GM21717 (cell line): ENCODE data around the gene EXOC4.
"Not testable (repeated sequence)": the region's sequence is repeated elsewhere in the genome, so short reads cannot be mapped to it uniquely, and the experiment has no call there.

Source experiments
- ATAC-seq: cut with Tn5 transposase; IDR thresholded peaks from one replicate; pipeline ENCODE4 v1.9.1; 2021; ENCODE audit warnings: mild to moderate bottlenecking, moderate library complexity; ENCODE audit not compliant: unreplicated experiment

EXOC4 gene

GRCh38 chr7:133958822-133959221, 705.9 kb downstream of the EXOC4 start:
- ATAC-seq: no peak

DNA sequence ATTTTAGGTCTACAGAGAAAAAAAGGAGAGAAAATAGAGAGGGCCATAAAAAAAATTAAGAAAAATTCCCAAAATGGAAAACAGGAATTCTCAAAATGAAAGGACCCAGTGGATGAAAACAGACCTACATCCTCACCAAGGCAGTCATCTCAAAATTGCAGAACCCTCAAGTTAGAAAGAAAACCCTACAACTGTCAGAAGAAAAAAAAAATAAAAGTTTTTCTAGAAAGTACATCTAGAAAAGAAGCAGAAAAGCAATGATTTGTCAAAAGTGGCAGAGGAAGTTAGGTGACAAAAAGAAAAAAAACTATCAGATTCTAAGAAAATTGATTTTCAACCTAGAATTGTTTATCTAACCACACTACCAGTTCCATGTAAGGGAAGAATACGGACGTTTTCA, 706.6 kb downstream of the EXOC4 start:
- no peak for ATAC-seq

DNA sequence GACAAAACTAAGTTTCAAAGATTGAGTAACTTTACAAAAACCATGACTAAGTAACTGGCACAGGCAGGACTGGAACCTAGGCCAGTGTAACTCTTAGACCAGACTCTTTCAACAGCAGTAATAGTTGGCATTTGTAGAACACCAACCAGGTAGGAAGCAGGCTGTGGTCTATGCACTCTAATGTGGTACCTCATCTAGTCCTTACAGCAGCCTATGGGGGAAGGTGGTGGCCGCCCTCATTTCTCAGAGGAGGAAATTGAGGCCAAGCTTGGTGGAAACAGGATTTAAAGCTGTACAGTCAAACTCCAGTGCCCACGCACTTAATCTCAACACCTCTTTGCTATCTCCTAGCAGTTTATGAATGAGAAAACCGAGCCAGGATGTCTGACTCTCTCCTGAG, 708.8 kb downstream of the EXOC4 start:
- ATAC-seq: no peak

DNA sequence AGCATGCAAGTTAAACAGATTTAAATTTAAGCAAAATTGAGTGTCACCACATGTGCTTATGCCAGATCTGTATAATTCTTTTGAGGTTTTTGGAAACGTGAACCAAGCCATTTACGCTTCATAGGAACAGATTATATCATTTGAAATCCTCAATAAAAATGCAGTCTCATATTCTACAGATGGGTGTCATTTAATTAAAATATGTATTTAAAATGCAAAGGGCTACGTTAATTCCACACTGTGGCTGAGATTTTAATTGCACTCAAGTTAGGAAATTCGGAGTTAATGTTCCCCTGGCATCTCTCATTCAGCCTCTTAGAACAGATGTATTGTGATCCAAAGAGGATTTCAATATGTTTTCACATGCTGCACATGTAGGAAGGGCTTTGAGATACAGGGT, 709.8 kb downstream of the EXOC4 start:
- ATAC-seq: no peak

GRCh38 chr7:133963629-133964028, 710.8 kb downstream of the EXOC4 start:
- no peak for ATAC-seq

- no peak for ATAC-seq
These were observed 718.7 kb downstream of the EXOC4 start for GRCh38 chr7:133971625-133972024.

- ATAC-seq: no peak
These were observed 720.8 kb downstream of the EXOC4 start for GRCh38 chr7:133973710-133974109.

DNA sequence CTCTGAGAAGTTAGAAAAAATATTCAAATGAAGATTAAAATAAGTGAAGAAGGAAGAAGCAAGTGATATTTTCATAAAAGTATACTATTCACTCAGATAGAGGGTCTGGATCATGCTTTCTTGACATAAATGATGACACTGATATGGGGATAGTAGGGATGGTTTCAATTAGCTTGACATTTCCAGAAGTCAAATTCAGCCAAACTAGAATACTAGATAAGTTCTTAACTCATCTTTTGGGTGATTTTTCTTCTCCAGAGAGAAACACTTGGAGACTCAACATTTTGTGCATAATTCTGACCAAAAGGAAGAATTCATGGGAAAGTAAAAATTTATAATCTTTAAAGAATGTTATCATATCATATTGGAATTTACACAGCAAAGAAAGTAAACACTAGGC, 722.3 kb downstream of the EXOC4 start:
- ATAC-seq: no peak

GRCh38 chr7:133976140-133976539, 723.3 kb downstream of the EXOC4 start:
- no peak for ATAC-seq

DNA sequence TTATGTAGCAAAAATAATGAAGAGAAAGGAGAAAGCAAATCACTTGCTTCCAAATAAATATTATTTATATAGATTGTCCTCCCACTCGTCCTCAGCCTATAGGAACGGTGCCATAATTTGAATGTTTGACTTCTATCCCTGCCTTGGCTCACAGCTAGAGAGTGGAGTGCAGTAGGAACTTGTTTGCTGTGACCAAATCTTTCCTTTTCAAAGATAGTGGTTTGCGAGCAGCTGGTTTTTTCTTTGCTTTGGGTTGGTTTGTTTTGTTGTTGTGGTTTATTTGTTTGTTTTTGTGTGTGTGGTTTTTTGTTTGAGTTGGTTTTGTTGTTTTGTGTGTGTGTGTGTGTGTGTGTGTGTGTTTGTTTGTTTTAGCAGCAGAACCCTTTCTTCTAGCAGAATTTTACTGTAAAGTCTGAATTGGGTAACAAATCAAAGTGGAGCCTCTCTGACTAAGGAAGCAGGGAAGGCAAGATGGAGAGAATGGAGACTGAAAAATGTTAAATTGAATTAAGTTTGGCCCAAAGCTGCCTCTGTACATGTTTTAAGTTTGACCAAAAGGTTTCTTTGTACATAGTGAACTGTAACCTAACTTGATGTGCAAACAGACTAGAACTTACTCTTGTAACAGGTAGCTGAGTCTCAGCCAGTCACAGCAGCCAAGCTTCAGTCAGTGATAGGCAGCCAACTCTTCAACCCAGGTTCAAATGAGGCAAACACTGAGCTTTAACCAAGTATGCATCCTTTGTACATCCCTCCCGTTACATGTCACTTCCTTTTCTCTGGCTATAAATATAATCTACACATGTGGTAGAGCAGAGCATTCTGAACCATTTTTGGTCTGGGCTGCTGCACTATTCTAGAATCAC, 724.8 kb downstream of the EXOC4 start:
- ATAC-seq: no peak

- ATAC-seq: no peak
These were observed 725.8 kb downstream of the EXOC4 start for GRCh38 chr7:133978502-133979295.

GRCh38 chr7:133980804-133981203, 727.9 kb downstream of the EXOC4 start:
- ATAC-seq: no peak

DNA sequence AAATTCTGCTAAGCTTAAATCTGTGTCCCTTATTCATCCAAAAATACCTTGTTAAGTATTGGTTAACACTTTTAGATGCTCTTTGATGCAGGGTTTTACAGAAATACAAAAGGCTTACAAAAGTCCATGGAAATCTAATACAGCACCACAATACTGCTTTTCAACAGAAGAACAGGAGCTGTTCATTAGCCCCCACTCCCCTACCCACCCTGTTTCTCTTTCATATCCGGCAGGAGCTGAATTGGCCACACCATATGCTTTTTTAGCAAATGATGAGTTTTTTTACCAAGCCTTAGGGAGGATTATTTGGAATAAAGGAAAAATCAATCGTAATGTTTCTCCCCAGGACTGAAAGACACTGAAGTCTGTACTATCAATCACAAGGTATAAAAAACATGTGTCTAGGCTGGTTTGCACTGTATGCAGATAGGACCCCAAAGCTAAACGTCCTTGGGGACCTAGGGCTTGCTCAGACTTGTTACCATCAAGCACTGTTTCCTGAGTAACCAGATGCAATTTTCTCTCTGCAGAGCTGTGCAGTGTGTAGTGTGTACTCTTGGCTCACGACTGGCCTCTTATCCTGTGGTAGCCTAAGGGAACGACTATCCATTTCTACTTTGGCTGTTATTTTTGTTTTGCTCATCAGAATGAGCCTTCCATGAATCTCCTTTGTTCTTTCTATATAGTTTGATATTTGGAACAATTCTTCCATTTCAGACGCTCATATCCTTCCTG, 731.0 kb downstream of the EXOC4 start:
- no peak for ATAC-seq

DNA sequence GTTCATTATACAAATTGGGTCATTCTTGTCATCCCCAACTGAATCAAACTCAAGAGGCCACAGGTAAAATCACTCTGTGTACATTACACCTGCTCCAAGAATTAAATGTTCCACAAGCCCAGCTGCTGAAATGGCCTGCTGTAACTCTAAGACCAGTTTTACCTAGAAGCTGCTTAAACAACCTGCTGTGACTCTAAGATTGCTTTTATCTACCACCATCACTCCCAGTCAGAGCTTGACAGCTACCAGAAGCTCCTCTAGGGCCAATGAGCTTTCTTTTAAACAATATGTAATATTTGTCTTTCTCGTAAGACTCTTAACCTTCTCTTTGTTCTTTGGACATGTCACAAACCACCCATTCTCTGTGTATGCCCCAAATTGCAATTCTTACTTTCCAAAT, 732.4 kb downstream of the EXOC4 start:
- ATAC-seq: no peak

DNA sequence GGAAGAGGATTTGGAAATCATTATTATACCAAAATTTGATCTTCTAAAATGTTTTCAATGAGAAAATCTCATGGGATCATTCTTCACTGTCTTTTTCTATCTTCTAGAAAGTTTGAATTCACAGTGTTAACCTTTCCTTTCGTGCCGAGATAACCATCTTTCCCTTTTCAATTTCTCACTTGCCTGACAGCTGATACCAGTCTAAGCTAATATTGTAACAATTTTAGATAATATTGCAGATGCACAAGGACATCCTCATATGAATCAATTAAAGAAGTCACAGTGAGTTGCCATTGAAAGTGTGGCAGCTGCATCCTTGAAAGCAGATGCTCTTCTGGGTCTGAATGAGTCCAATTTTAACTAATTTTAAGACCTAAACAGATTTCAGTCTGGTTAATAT, 734.7 kb downstream of the EXOC4 start:
- no peak for ATAC-seq

GRCh38 chr7:133993547-133993946, 740.7 kb downstream of the EXOC4 start:
- ATAC-seq: no peak

GRCh38 chr7:133994100-133994499, 741.2 kb downstream of the EXOC4 start:
- not testable (repeated sequence) for ATAC-seq

- ATAC-seq: no peak
These were observed 744.6 kb downstream of the EXOC4 start for GRCh38 chr7:133997463-133997862.

GRCh38 chr7:133999178-133999577, 746.3 kb downstream of the EXOC4 start:
- ATAC-seq: no peak

DNA sequence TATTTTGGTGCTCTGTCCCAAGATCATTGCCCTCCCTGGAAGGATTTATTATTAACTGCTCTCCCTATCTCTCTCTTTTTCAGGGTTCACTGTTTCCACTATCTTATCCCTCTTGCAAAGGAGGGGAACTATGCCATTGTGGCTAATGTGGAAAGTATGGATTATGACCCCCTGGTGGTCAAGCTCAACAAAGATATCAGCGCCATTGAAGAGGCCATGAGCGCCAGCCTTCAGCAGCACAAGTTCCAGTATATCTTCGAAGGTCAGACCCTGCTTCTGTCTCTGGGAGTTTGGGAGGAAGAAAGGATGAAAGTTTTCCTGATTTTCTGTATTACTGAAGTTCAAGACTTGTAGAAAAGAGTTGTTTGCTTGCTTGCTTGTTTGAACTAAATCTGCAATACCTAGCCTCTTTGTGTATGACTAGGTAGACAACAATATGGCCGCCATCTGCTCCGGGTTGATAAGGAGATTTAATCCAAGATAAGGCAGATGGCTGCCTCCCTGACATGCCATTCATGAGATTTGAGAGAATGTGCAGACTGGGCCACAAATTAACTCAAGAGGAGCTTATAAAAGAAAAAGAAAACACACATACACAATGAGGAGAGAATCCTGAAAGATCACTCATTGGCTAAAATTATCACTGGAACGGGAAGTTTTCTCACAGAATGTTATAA, 752.1 kb downstream of the EXOC4 start:
- no peak for ATAC-seq
